Effector CD8-positive, alpha-beta T cell (primary cell): ENCODE data around the gene RABL2B.

Source experiments
- DNase-seq: peaks from one replicate; lab custom pipeline; 2025; lab: John Stamatoyannopoulos, UW

The RABL2B gene

GRCh38 chr22:50738649-50739227 is 44.7 kb downstream of the RABL2B start:
- DNase-seq = no peak

- DNase-seq = no peak
Observed at GRCh38 chr22:50737728-50738648, 45.4 kb downstream of the RABL2B start, which contains the start of gene ACR. TSS of gene ACR (plus strand) at chr22:50738204. CDS start at chr22:50738236, 32 bp downstream.

- DNase-seq = no peak
Observed at GRCh38 chr22:50735739-50736030, 47.8 kb downstream of the RABL2B start.

GRCh38 chr22:50734986-50735738 is 48.3 kb downstream of the RABL2B start:
- no peak for DNase-seq

GRCh38 chr22:50734343-50734771 is 49.1 kb downstream of the RABL2B start:
- no peak for DNase-seq

GRCh38 chr22:50733521-50734342 is 49.7 kb downstream of the RABL2B start:
- no peak for DNase-seq

- no peak for DNase-seq
Observed at GRCh38 chr22:50732681-50733080, 50.8 kb downstream of the RABL2B start.

- peak; percentile 18 for DNase-seq
Observed at GRCh38 chr22:50731811-50732624, 51.4 kb downstream of the RABL2B start.

GRCh38 chr22:50730941-50731661 is 52.3 kb downstream of the RABL2B start:
- DNase-seq = no peak

- DNase-seq = no peak
Observed at GRCh38 chr22:50730013-50730891, 53.2 kb downstream of the RABL2B start.

GRCh38 chr22:50729391-50730012 is 53.9 kb downstream of the RABL2B start:
- DNase-seq = no peak

GRCh38 chr22:50728523-50728931 is 54.9 kb downstream of the RABL2B start:
- no peak for DNase-seq

GRCh38 chr22:50727678-50728522 is 55.5 kb downstream of the RABL2B start:
- DNase-seq = no peak

GRCh38 chr22:50726643-50727340 is 56.6 kb downstream of the RABL2B start:
- no peak for DNase-seq

- DNase-seq = no peak
Observed at GRCh38 chr22:50725597-50725996, 57.8 kb downstream of the RABL2B start.

- DNase-seq = no peak
Observed at GRCh38 chr22:50724616-50725015, 58.8 kb downstream of the RABL2B start.

GRCh38 chr22:50723991-50724390 is 59.4 kb downstream of the RABL2B start:
- DNase-seq = no peak
